GM20000 (cell line): ENCODE results near the gene IGFLR1.
A peak's percentile ranks its signal among the peaks of the same experiment; 100 is the strongest.

ENCODE experiments used
- DNase-seq: peaks from one replicate; pipeline ENCODE4 v3.0.0; 2012; ENCODE audit warnings: low spot score
- TF ChIP-seq, protein P1 (sequence below): IDR thresholded peaks from 2 replicates; pipeline ENCODE4 v1.5.1; 2012; ENCODE audit warnings: mild to moderate bottlenecking, control low read depth; ENCODE audit errors: extremely low read depth, missing control alignments

The IGFLR1 gene

DNA sequence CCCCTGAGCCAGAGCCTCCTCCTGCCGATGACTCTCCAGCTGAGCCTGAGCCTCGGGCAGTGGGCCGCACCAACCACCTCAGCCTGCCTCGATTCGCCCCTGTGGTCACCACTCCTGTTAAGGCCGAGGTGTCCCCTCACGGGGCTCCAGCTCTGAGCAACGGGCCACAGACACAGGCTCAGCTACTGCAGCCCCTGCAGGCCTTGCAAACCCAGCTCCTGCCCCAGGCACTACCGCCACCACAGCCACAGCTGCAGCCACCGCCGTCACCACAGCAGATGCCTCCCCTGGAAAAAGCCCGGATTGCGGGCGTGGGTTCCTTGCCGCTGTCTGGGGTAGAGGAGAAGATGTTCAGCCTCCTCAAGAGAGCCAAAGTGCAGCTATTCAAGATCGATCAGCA is 20.9 kb downstream of the IGFLR1 start:
- TF ChIP-seq, protein P1, sequence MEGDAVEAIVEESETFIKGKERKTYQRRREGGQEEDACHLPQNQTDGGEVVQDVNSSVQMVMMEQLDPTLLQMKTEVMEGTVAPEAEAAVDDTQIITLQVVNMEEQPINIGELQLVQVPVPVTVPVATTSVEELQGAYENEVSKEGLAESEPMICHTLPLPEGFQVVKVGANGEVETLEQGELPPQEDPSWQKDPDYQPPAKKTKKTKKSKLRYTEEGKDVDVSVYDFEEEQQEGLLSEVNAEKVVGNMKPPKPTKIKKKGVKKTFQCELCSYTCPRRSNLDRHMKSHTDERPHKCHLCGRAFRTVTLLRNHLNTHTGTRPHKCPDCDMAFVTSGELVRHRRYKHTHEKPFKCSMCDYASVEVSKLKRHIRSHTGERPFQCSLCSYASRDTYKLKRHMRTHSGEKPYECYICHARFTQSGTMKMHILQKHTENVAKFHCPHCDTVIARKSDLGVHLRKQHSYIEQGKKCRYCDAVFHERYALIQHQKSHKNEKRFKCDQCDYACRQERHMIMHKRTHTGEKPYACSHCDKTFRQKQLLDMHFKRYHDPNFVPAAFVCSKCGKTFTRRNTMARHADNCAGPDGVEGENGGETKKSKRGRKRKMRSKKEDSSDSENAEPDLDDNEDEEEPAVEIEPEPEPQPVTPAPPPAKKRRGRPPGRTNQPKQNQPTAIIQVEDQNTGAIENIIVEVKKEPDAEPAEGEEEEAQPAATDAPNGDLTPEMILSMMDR, result no peak
- DNase-seq, result no peak

DNA sequence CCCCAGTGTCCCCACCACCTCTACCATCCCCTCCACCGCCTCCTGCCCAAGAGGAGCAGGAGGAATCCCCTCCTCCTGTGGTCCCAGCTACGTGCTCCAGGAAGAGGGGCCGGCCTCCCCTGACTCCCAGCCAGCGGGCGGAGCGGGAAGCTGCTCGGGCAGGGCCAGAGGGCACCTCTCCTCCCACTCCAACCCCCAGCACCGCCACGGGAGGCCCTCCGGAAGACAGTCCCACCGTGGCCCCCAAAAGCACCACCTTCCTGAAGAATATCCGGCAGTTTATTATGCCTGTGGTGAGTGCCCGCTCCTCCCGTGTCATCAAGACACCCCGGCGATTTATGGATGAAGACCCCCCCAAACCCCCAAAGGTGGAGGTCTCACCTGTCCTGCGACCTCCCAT is 21.6 kb downstream of the IGFLR1 start:
- no peak for DNase-seq
- TF ChIP-seq, protein P1, result no peak

DNA sequence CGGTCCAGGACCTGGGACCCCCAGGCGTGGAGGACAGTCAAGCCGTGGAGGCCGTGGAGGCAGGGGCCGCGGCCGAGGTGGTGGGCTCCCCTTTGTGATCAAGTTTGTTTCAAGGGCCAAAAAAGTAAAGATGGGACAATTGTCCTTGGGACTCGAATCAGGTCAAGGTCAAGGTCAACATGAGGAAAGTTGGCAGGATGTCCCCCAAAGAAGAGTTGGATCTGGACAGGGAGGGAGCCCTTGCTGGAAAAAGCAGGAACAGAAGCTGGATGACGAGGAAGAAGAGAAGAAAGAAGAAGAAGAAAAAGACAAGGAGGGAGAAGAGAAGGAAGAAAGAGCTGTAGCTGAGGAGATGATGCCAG is 22.1 kb downstream of the IGFLR1 start:
- DNase-seq, result no peak
- TF ChIP-seq, protein P1, result no peak

DNA sequence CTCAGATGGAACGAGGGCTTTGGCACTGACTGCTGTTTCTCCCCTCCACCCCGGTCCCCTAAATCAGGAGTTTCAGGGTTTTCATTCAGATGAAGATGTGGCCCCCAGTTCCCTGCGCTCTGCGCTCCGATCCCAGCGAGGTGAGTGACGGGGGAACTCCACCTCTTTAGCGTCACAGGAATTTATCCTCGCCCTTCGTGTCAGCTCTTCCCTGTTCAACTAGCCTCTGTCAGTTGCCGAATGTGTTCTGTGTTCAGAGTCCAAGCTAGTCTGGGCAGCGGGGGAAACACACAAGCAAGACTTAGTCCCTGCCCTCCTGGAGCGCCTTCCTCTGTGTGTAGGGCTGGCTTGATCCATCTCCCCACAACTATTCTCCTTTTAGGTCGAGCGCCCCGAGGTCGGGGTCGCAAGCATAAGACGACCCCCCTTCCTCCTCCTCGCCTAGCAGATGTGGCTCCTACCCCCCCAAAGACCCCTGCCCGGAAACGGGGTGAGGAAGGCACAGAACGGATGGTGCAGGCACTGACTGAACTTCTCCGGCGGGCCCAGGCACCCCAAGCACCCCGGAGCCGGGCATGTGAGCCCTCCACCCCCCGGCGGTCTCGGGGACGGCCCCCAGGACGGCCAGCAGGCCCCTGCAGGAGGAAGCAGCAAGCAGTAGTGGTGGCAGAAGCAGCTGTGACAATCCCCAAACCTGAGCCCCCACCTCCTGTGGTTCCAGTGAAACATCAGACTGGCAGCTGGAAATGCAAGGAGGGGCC is 22.7 kb downstream of the IGFLR1 start:
- TF ChIP-seq, protein P1, result no peak

DNA sequence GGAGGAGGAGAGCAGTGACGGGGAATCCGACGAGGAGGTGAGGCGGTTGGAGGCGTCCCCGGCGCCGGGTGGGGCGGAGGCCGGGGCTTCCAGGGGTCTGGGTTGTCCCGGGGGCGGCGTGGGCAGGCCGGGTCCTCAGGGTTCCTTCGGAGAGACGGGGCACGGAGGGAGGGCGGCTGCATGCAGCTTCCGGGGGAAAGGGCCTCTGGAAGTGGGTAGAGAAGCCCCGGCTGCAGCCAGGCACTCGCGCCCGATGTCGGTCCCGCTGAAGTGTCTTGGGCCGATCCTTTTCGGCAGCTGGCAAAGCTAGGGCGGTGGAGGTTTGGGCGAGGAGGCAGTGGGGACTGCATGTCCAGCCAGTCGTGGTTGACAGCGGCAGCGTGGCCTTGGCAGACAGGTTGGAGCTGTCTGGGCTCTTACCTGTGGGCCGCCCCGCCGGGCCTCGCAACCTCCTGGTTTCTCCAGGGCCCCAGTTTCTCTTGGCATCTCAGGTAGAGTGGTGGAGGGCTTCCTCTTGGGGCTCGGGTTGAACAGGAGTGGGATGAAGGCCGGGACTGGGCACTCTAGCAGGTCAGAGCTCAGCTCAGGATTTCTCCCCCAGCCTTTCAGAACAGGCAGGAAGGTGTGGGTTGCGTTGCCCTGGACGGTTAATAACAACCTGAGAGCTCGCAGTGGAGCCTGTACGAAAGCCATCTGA is 23.8 kb downstream of the IGFLR1 start:
- TF ChIP-seq, protein P1, result no peak
- DNase-seq, result peak; percentile 77

More for the DNA sequence above, 22.7 kb downstream of the IGFLR1 start:
- no peak for DNase-seq

DNA sequence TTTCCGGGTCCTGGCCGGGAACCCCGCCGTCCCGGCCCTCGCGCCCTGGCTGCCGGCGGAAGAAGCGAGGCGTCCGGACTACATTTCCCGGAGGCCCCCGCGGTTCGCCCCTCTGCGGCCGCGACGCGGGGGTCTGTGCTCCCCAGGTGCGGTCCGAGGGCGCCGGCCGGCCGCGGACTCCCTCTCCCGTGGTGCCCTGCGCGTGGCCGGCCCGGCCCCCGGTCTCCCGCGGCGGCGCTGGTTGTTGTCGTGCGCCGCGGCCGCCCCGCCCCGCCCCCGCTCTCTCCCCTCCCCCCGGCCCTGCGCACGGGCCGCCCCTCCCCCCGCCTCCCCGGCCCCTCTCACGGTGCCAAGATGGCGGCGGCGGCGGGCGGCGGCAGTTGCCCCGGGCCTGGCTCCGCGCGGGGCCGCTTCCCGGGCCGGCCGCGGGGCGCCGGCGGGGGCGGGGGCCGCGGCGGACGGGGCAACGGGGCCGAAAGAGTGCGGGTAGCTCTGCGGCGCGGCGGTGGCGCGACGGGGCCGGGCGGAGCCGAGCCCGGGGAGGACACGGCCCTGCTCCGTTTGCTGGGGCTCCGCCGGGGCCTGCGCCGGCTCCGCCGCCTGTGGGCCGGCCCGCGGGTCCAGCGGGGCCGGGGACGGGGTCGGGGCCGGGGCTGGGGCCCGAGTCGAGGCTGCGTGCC is 24.4 kb downstream of the IGFLR1 start, which contains the start of gene KMT2B:
TSS of gene KMT2B (plus strand) at position 339 of the 680 bp plus-strand sequence. CDS start at position 355, 16 bp downstream.
- TF ChIP-seq, protein P1, result no peak
- peak; percentile 99 for DNase-seq
